Breast epithelium (tissue), 3 donors: ENCODE results near the gene MIEF1.
A peak's percentile ranks its signal among the peaks of the same experiment; 100 is the strongest.

ENCODE experiments used
- POLR2A ChIP-seq: fragments of 450-650 bp; IDR thresholded peaks from one replicate; pipeline ENCODE4 v1.6.1; 2016; ENCODE audit warnings: antibody characterized with exemption, mild to moderate bottlenecking, moderate library complexity
- POLR2AphosphoS5 ChIP-seq, 3 donors: sonication (generic); formaldehyde crosslinking; IDR thresholded peaks; one replicate each; pipeline ENCODE4 v1.6.1; 2017; ENCODE audit warnings: antibody characterized with exemption in 3 of 3
- TF ChIP-seq, protein P1 (sequence below), 3 donors: fragments of 450-650 bp; IDR thresholded peaks; one replicate each; pipeline ENCODE4 v1.5.1; 2016 to 2017; ENCODE audit warnings: antibody characterized with exemption in 3 of 3, mild to moderate bottlenecking in 3 of 3, moderate library complexity in 3 of 3

DNA sequence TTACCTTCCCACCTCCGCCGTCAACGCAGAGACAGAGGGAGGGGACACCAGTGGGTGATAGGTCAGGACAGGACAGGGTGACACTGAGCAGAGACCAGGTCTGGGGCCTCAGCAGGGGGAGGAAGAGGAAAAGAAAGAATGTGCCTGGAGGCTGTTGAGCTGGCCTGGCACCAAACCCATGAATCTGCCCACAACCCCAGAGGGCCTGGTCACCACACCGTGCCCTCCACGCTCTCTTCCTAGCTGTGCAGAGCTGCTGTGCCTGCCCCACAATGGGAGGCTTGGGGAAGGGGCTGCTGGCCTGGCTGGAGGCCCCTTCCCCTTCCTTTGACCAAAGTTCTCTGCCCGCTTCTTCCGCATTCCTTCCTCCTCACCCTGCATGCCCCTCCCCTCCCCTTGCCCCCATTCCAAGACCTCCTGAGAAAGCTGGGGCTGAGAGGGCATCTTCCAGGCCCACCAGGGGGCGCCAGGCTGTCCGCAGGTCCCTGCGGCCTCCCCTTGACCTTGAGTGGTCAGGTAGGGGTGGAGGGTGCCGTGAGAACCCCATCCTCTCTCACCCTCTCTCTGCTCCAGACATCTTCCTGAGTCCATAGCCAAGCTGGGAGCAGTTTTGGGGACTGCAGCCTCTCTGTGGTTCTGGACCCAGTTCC lies 57.5 kb downstream of the MIEF1 start:
- TF ChIP-seq, protein P1, sequence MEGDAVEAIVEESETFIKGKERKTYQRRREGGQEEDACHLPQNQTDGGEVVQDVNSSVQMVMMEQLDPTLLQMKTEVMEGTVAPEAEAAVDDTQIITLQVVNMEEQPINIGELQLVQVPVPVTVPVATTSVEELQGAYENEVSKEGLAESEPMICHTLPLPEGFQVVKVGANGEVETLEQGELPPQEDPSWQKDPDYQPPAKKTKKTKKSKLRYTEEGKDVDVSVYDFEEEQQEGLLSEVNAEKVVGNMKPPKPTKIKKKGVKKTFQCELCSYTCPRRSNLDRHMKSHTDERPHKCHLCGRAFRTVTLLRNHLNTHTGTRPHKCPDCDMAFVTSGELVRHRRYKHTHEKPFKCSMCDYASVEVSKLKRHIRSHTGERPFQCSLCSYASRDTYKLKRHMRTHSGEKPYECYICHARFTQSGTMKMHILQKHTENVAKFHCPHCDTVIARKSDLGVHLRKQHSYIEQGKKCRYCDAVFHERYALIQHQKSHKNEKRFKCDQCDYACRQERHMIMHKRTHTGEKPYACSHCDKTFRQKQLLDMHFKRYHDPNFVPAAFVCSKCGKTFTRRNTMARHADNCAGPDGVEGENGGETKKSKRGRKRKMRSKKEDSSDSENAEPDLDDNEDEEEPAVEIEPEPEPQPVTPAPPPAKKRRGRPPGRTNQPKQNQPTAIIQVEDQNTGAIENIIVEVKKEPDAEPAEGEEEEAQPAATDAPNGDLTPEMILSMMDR (IDR thresholded peaks at IDR 0.05), result peak in 2 of 3 donors; percentile 21 to 28
- TF ChIP-seq POLR2A (no peak), POLR2AphosphoS5 (IDR thresholded peaks at IDR 0.05) (no peak)
